GM19193 (cell line): ENCODE results near the gene NDUFB4.

ENCODE experiments used
- POLR2A ChIP-seq: IDR thresholded peaks from 4 replicates; pipeline ENCODE4 v1.6.1; 2011; ENCODE audit not compliant: insufficient read depth, insufficient read length; ENCODE audit errors: extremely low read depth

Gene NDUFB4

DNA sequence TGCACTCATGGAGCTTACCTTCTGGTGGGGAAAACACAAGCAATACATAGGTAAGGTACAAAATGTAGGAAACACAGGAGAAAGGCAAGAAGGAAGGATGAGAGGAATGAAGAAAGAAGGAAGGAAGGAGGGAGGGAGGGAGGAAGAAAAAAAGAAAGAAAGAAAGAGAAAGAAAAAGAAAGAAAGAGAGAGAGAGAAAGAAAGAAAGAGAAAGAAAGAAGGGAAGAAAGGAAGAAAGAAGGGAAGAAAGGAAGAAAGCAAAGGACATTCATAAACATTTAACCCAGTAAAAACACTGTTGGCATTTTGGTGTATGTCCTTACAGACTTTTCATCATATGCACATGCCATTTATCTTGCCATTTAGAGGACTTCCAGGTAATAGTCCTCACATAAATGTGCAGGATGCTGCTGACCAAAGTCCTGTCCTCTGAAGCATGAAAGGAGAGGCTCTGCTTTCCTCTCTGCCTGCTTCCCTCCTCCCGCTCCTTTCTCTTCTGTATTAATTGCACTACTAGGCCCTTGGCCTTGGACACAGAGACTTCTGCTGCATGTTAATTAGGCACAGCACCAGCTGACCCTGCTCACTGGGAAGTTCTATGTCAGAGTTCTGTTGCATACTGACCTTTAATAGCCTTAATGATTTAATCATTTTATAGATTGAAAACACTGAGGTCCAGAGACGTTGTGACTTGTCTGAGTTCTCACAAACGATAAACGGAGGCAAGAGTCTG is 29.7 kb upstream of the NDUFB4 start:
- TF ChIP-seq POLR2A: no peak

- no peak for TF ChIP-seq POLR2A
These were observed 28.6 kb upstream of the NDUFB4 start for GRCh38 chr3:120567370-120568201.

- TF ChIP-seq POLR2A: no peak
These were observed 28.0 kb upstream of the NDUFB4 start for GRCh38 chr3:120568202-120568531.

DNA sequence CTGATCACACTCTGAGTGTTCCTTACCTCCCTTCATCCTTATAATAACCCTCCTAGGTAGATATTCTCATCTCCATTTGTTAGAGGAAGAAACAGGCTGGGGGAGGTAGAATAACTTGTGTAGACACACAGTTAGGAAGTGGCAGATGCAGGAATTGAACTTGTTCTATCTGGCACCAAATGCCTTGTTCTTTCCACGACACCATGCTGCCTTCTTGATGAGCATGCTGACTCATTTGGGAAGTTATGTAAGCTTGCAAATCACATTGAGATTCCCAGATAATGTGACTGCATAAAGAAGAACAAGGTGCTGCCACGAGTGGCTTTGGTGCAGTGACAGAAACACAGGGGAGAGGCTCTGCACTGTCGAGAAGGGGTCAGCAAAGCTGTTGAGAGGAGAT is 27.5 kb upstream of the NDUFB4 start:
- no peak for TF ChIP-seq POLR2A

DNA sequence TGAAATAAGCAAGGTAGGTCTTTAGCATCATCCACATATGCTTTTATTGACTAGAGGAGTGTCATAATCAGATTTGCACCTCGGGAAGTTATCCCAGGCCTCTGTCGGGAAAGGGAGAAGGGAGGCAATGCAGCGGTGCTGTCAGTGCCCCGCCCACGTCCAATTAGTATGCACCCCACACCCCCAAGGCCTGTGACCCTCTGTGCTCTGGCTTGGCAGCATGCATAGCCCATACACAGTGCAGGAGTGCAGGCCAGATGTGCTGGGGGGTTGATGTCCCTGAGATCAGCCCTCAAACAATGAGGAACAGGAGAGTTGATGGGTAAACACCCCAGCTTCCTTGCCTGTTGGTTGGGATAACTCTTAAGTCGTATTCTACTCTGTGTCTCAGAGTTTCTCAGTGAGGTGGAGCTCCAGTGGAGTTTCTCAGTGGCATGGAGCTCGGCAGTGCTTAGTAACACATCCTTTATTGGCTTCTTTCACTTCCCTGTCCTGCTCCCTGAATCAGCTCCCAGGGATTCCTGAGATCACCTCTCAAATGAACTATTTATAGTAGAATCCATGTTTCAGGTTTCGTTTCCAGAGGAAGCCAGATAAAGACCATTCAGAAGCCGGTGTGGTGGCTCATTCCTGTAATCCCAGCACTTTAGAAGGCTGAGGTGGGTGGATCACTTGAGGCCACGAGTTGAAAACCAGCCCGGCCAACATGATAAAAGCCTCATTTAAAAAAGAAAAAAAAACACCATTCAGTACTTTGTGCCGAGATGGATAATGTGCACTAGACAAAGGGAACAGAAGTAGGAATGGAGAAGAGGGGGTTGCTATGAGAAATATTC is 26.7 kb upstream of the NDUFB4 start:
- TF ChIP-seq POLR2A: no peak

DNA sequence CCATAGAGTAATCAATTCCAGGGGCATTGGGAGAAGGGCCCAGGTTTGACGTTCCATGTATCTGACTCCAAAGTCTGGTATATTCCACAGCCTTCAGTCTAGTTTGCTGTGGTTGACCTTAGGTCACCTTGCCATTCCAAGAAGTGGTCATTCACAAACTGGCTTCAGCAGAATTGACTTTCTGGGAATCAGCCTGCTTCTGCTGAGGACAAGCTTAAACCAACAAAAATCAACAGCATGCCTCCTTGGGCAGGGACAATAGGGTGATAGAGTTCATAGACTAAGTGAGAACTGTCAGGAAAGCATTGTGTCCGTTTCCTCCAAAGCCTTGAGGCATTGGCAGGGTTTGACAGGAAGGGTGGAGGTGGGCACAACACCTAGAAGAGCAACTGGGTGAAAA is 24.1 kb upstream of the NDUFB4 start:
- TF ChIP-seq POLR2A: no peak

DNA sequence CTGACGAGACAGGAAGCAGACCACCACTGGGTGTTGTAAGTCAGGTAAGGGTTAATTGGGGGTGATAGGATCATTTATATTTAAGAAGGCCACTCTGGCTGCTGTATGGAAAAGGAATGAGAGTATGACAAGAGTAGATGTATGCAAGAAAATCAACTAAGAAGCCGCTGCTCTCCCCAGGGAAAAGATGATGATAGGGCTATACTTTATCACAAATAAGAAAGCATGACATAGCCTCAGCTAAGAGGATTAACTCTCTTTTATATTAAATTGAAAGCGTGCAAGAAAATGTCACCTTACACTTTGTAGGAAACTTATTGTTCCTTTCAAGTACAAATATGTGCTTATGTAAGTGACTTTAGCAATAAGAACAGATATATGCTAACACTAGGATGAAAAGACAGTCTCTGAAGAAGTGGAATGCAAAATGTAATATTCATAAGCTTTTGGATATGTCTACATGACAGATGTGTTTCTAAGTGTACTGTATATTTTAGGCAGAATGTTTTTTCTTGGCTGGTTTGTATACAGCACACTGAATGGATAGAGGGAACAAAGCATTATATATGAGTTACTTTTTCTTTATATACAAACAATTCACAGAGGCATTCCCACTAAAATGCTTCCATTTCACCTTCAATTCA is 8.7 kb upstream of the NDUFB4 start:
- TF ChIP-seq POLR2A: no peak

DNA sequence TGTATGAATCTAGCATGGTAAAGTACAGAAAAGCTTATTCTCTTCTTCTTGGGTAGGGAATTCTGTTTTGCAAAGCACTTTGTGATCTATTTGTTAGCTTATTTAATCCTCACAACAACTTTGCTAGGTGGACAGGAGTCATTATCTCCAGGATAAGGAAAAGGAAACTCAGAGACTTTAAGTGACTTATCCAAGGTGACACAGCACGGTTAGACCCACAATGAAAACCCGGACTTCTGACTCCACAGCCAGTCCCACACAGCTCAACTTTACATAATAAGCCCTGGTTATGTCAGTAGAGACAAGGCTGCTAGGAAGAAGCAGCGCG is 384 bp upstream of the NDUFB4 start:
- no peak for TF ChIP-seq POLR2A

- TF ChIP-seq POLR2A: no peak
These were observed 702 bp downstream of the NDUFB4 start for GRCh38 chr3:120596853-120597223.

DNA sequence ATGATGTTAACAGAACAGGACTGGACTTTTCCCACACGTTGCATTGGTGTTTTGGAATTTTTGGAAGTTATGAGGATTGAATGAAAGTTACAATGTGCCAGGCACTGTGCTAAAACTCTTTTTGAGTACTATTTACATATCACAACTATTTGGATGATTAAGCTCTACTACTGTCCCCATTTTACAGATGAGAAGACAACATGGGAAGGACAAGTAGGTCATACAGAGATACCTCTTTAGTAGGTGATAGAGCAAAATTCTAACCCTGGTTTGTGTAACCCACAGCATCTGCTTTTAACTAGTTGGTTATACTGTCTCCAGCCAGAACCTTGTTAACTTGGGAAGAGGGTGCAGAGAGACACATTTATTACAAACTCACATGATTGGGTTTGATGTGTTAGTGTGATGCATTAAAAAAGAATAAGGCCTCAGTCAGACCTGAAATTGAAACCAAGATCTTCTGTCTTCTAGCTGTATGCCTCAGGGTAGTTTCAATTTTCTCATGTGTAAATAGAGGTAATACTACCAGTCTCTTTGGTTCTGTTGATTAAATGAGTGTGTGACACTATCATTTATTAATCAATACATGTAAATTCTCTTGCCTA is 1.4 kb downstream of the NDUFB4 start:
- no peak for TF ChIP-seq POLR2A

- no peak for TF ChIP-seq POLR2A
These were observed 3.1 kb downstream of the NDUFB4 start for GRCh38 chr3:120599211-120599610.

- no peak for TF ChIP-seq POLR2A
These were observed 5.4 kb downstream of the NDUFB4 start for GRCh38 chr3:120601554-120601953.

GRCh38 chr3:120602682-120603081 is 6.5 kb downstream of the NDUFB4 start:
- TF ChIP-seq POLR2A: no peak

GRCh38 chr3:120604382-120604781 is 8.2 kb downstream of the NDUFB4 start:
- no peak for TF ChIP-seq POLR2A

DNA sequence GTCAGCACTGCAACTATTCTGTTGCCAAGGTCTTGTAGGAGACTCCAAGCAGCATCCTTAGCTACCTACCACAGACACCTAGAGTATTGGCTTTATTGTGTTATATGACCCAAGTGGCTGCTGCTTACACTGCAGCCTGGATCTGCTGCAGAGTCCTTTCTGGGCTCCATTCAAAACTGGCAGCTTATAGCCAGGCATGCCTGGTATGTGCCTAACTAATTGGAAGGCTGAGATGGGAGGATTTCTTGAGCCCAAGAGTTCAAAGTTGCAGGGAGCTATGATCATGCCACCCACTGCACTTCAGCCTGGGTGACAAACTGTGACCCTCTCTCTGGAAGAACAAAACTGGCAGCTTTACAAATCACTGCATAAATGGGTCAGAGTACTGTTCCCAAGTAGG is 8.6 kb downstream of the NDUFB4 start:
- no peak for TF ChIP-seq POLR2A
